Spleen (tissue), 7 donors: ENCODE results near the gene DGKA.

Experiments
- POLR2A ChIP-seq, 3 donors: fragments of 450-650 bp; IDR thresholded peaks; one replicate each; pipeline ENCODE4 v1.5.1; 2017; ENCODE audit warnings: antibody characterized with exemption in 3 of 3, mild to moderate bottlenecking in 1 of 3
- TF ChIP-seq, protein P1 (sequence below), 11 experiments: fragments of 200-600 bp in 7 of 11; fragments of 450-650 bp in 4 of 11; sonication (generic) in 4 of 11; IDR thresholded peaks in 8 of 11; conservative IDR thresholded peaks in 3 of 11; 1 replicate in 7 of 11; 2 replicates in 4 of 11; pipeline versions ENCODE4 v1.4.0 to v1.8.0; 2016 to 2021; ENCODE audit warnings: antibody characterized with exemption in 11 of 11, inconsistent platforms in 4 of 11, mild to moderate bottlenecking in 1 of 11
- donor health status: DM: no; HTN: no; CAD: no; lungs with moderate emphysema.
- donor health status: DM: no; HTN: no; CAD: no.
- donor health status: DM: no; HTN: no; CAD: no.

DNA sequence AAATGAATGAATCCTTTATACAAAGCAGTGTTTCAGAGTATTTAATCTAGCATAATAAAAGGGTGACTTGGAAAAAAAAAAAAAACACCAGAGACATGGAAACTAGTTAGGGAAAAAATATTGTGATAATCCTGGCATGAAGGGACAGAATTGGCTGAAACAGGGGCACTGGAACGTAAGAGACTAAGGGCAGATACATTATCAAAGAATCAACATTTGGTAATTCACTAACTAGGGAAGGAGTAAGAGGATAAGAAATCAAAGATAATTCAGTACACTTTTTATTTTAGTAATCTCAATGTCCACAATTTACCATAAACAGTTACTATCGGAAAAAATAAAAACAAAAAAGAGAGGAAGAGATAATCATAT lies 21.5 kb upstream of the DGKA start:
- no peak for TF ChIP-seq POLR2A (IDR thresholded peaks at IDR 0.05)
- TF ChIP-seq, protein P1, sequence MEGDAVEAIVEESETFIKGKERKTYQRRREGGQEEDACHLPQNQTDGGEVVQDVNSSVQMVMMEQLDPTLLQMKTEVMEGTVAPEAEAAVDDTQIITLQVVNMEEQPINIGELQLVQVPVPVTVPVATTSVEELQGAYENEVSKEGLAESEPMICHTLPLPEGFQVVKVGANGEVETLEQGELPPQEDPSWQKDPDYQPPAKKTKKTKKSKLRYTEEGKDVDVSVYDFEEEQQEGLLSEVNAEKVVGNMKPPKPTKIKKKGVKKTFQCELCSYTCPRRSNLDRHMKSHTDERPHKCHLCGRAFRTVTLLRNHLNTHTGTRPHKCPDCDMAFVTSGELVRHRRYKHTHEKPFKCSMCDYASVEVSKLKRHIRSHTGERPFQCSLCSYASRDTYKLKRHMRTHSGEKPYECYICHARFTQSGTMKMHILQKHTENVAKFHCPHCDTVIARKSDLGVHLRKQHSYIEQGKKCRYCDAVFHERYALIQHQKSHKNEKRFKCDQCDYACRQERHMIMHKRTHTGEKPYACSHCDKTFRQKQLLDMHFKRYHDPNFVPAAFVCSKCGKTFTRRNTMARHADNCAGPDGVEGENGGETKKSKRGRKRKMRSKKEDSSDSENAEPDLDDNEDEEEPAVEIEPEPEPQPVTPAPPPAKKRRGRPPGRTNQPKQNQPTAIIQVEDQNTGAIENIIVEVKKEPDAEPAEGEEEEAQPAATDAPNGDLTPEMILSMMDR (IDR thresholded peaks at IDR 0.05 in 8 of 11, conservative IDR thresholded peaks at IDR 0.05 in 3 of 11), result no peak
